ENCODE results near the gene ETV3L. TPM values are rescaled to one million over a fixed set of nuclear protein-coding genes. Genes with fewer than 3 reads are reported as not detected.

ETV3L gene
- total and polyA plus RNA-seq, 2 donors from 2014 or later, result not detected

GRCh38 chr1:157146244-157146643, 46.6 kb upstream of the ETV3L start:
- Histone ChIP-seq H3K27me3 (ENCODE audit: control insufficient read depth, insufficient read depth, low read length) (no peaks in the 10 kb centered on the region), H3K27ac (ENCODE audit: low read depth in 2 of 2, low read length in 2 of 2) (no peak overlapping the region), H3K9ac (ENCODE audit: low read length in 3 of 3) (no peak overlapping the region), H3K4me3 (ENCODE audit: low read length in 3 of 3) (no peak overlapping the region), H3K4me1 (ENCODE audit: control insufficient read depth in 2 of 3, insufficient read depth in 2 of 3, low read depth in 1 of 3, low read length in 3 of 3) (peaks cover 0 to 9% (median 3%) of the 10 kb centered on the region in 3 donors), H3K9me3 (ENCODE audit: control insufficient read depth in 2 of 3, insufficient read depth in 1 of 3, low read length in 3 of 3) (no peaks in the 10 kb centered on the region), H3K36me3 (ENCODE audit: control insufficient read depth in 2 of 3, insufficient read depth in 3 of 3, low read length in 3 of 3) (no peaks in the 10 kb centered on the region)
- intact Hi-C loops (cut with DNase I), result no loop called here
- no peak for FAIRE-seq
- DNase-seq, result no peak
- no peak for TF ChIP-seq CTCF (IDR thresholded peaks at IDR 0.05; ENCODE audit: borderline replicate concordance, extremely low read depth, insufficient read depth)

- DNase-seq (no peak), FAIRE-seq (no peak)
- Histone ChIP-seq H3K4me1 (ENCODE audit: control insufficient read depth in 2 of 3, insufficient read depth in 2 of 3, low read depth in 1 of 3, low read length in 3 of 3) (peaks cover 0 to 9% (median 3%) of the 10 kb centered on the region in 3 donors), H3K27me3 (ENCODE audit: control insufficient read depth, insufficient read depth, low read length) (no peaks in the 10 kb centered on the region), H3K4me3 (ENCODE audit: low read length in 3 of 3) (no peak overlapping the region), H3K9ac (ENCODE audit: low read length in 3 of 3) (no peak overlapping the region), H3K27ac (ENCODE audit: low read depth in 2 of 2, low read length in 2 of 2) (no peak overlapping the region), H3K9me3 (ENCODE audit: control insufficient read depth in 2 of 3, insufficient read depth in 1 of 3, low read length in 3 of 3) (no peaks in the 10 kb centered on the region), H3K36me3 (ENCODE audit: control insufficient read depth in 2 of 3, insufficient read depth in 3 of 3, low read length in 3 of 3) (no peaks in the 10 kb centered on the region)
- no peak for TF ChIP-seq CTCF (IDR thresholded peaks at IDR 0.05; ENCODE audit: borderline replicate concordance, extremely low read depth, insufficient read depth)
- intact Hi-C loops (cut with DNase I), result no loop called here
Observed at GRCh38 chr1:157145076-157145475, 45.5 kb upstream of the ETV3L start.

GRCh38 chr1:157144509-157144908, 44.9 kb upstream of the ETV3L start:
- no peak overlapping the region for H3K27ac ChIP-seq (ENCODE audit: low read depth in 2 of 2, low read length in 2 of 2)
- FAIRE-seq, result no peak

More at GRCh38 chr1:157144509-157144908, 44.9 kb upstream of the ETV3L start:
- no peak for DNase-seq
- peaks cover 0 to 9% (median 3%) of the 10 kb centered on the region in 3 donors for H3K4me1 ChIP-seq (ENCODE audit: control insufficient read depth in 2 of 3, insufficient read depth in 2 of 3, low read depth in 1 of 3, low read length in 3 of 3)
- H3K36me3 ChIP-seq (ENCODE audit: control insufficient read depth in 2 of 3, insufficient read depth in 3 of 3, low read length in 3 of 3), result no peaks in the 10 kb centered on the region
- no peak overlapping the region for H3K9ac ChIP-seq (ENCODE audit: low read length in 3 of 3)
- H3K4me3 ChIP-seq (ENCODE audit: low read length in 3 of 3), result no peak overlapping the region
- no peaks in the 10 kb centered on the region for H3K9me3 ChIP-seq (ENCODE audit: control insufficient read depth in 2 of 3, insufficient read depth in 1 of 3, low read length in 3 of 3)
- intact Hi-C loops (cut with DNase I), result no loop called here
- no peaks in the 10 kb centered on the region for H3K27me3 ChIP-seq (ENCODE audit: control insufficient read depth, insufficient read depth, low read length)
- no peak for TF ChIP-seq CTCF (IDR thresholded peaks at IDR 0.05; ENCODE audit: borderline replicate concordance, extremely low read depth, insufficient read depth)

Measured in kidney (tissue), 14 donors.